DOHH2 (cell line): ENCODE measurements around the gene DCAF15.

Source experiments
- CTCF ChIP-seq: fragments of 200-600 bp; sonication (generic); IDR thresholded peaks from one replicate; pipeline ENCODE4 v1.5.1; 2014; ENCODE audit warnings: antibody characterized with exemption, mild to moderate bottlenecking, low read depth, low read length; ENCODE audit not compliant: poor library complexity, severe bottlenecking
- EZH2phosphoT487 ChIP-seq: fragments of 200-600 bp; sonication (generic); IDR thresholded peaks from 2 replicates; pipeline ENCODE4 v1.6.1; 2017; ENCODE audit warnings: borderline replicate concordance, mild to moderate bottlenecking, antibody characterized with exemption, low read length, moderate library complexity, mixed read lengths

GRCh38 chr19:13975870-13976269 is 23.6 kb downstream of the DCAF15 start:
- TF ChIP-seq CTCF (no peak), EZH2phosphoT487 (no peak)
